AG04450 (cell line): ENCODE results near the gene SOST. TPM values are rescaled to one million over a fixed set of nuclear protein-coding genes. Genes with fewer than 3 reads are reported as not detected.

Experiments used
- CTCF ChIA-PET: fragments of 300-600, 350-600 bp; formaldehyde crosslinking; extraction: SDS; loops from one replicate; lab custom pipeline; 2022; ENCODE audit warnings: antibody characterized with exemption, inconsistent platforms; lab: Charles Lee
- POLR2A ChIA-PET: fragments of 350-600 bp; formaldehyde crosslinking; extraction: SDS; loops from one replicate; lab custom pipeline; 2021; ENCODE audit warnings: antibody characterized with exemption, inconsistent platforms; lab: Yijun Ruan, JAX
- DNase-seq: peaks from one replicate; pipeline ENCODE4 v3.0.0-alpha.2; 2011; ENCODE audit warnings: low read depth, low spot score
- H3K27ac ChIP-seq: one replicate; pipeline ENCODE4 v1.5.1; 2012; ENCODE audit warnings: low read depth, low read length, control low read depth
- H3K27me3 ChIP-seq: one replicate; pipeline ENCODE4 v1.6.0; 2012; ENCODE audit warnings: low read length; ENCODE audit not compliant: control insufficient read depth, insufficient read depth
- H3K4me3 ChIP-seq: 2 replicates; pipeline ENCODE4 v1.5.1; 2011; ENCODE audit warnings: mild to moderate bottlenecking, low read depth, low read length, control low read depth
- H3K9me3 ChIP-seq: 2 replicates; pipeline ENCODE4 v1.5.1; 2012; ENCODE audit warnings: low read length; ENCODE audit not compliant: control insufficient read depth, insufficient read depth
- CTCF ChIP-seq: IDR thresholded peaks from 2 replicates; pipeline ENCODE4 v1.5.1; 2011; ENCODE audit warnings: low read depth, low read length, control low read depth, inconsistent platforms
- polyA plus RNA-seq: library from polyadenylated mRNA; depleted of rRNA; stranded (reverse); fragments of >200 nt; gene quantifications from 2 replicates; pipeline ENCODE4 v1.2.3, GENCODE V29; 2011

SOST gene
- polyA plus RNA-seq, 1 experiment = not detected

DNA sequence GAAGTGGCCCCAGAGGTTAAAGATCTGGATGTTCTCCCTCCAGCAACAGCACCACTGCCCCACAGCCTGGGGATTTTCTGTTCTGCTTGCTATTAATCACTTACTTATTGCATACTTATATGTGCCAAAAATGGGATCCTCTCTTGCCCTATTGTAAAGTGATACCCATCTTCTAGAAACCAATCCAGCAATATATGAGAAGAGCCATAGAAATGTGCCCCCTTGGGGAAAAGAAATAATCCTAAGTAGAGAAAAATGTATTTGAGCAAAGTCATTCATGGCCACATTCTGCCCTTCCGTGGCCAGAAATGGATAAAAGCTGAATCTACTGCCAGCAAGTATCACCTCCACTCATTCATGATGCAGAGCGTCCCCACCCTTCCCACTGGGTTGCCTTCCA lies 20.9 kb downstream of the SOST start:
- DNase-seq = no peak
- H3K9me3 ChIP-seq = no peaks in the 10 kb centered on the region
- H3K27me3 ChIP-seq = no peaks in the 10 kb centered on the region
- no peak overlapping the region for H3K4me3 ChIP-seq
- CTCF ChIA-PET = interaction anchor here (1.0 to 1.3 kb wide), 2 partner anchors 28 to 43 kb away, joined by 3 to 5 read pairs; no protein-coding TSS in a partner anchor
- no peak overlapping the region for H3K27ac ChIP-seq
- TF ChIP-seq CTCF = no peak
- POLR2A ChIA-PET = no interaction called here

GRCh38 chr17:43736389-43736788 lies 22.2 kb downstream of the SOST start:
- POLR2A ChIA-PET = no interaction called here
- H3K27ac ChIP-seq = no peak overlapping the region
- no peak for DNase-seq
- no peak overlapping the region for H3K4me3 ChIP-seq
- CTCF ChIA-PET = interaction anchor here (0.6 to 1.5 kb wide), 4 partner anchors 24 to 160 kb away, joined by 3 to 6 read pairs (median 4); no protein-coding TSS in a partner anchor
- TF ChIP-seq CTCF = no peak
- no peaks in the 10 kb centered on the region for H3K27me3 ChIP-seq
- H3K9me3 ChIP-seq = no peaks in the 10 kb centered on the region

- no peak for DNase-seq
- CTCF ChIA-PET = interaction anchor here (0.9 to 1.4 kb wide), 3 partner anchors 32 to 57 kb away, joined by 3 to 5 read pairs (median 3); no protein-coding TSS in a partner anchor
These were observed 24.2 kb downstream of the SOST start for GRCh38 chr17:43734376-43734775.

GRCh38 chr17:43733956-43734355 lies 24.6 kb downstream of the SOST start:
- no peaks in the 10 kb centered on the region for H3K27me3 ChIP-seq
- no peak for TF ChIP-seq CTCF
- CTCF ChIA-PET = interaction anchor here (0.9 to 2.3 kb wide), 5 partner anchors 21 to 57 kb away, joined by 3 to 7 read pairs (median 5); no protein-coding TSS in a partner anchor
- H3K9me3 ChIP-seq = no peaks in the 10 kb centered on the region
- H3K27ac ChIP-seq = no peak overlapping the region
- POLR2A ChIA-PET = interaction anchor here (1.5 kb wide), 1 partner anchor 24 kb away, joined by 3 read pairs; no protein-coding TSS in a partner anchor
- H3K4me3 ChIP-seq = no peak overlapping the region
- DNase-seq = no peak

More at GRCh38 chr17:43734376-43734775, 24.2 kb downstream of the SOST start:
- no peaks in the 10 kb centered on the region for H3K9me3 ChIP-seq
- POLR2A ChIA-PET = interaction anchor here (1.5 kb wide), 1 partner anchor 24 kb away, joined by 3 read pairs; no protein-coding TSS in a partner anchor
- no peak for TF ChIP-seq CTCF
- no peaks in the 10 kb centered on the region for H3K27me3 ChIP-seq
- no peak overlapping the region for H3K4me3 ChIP-seq
- no peak overlapping the region for H3K27ac ChIP-seq

- Histone ChIP-seq H3K27ac (peak overlapping the region; percentile 47), H3K27me3 (no peaks in the 10 kb centered on the region), H3K4me3 (no peak overlapping the region), H3K9me3 (no peaks in the 10 kb centered on the region)
- POLR2A ChIA-PET = interaction anchor here (0.6 to 1.5 kb wide), 2 partner anchors 25 to 327 kb away, joined by 3 read pairs; no protein-coding TSS in a partner anchor
- CTCF ChIA-PET = interaction anchor here (1.4 to 2.3 kb wide), 4 partner anchors 9 to 38 kb away, joined by 3 to 7 read pairs (median 5); no protein-coding TSS in a partner anchor
- peak; percentile 55 for DNase-seq
- TF ChIP-seq CTCF = no peak
These were observed 25.6 kb downstream of the SOST start for GRCh38 chr17:43732958-43733357.
